CD4-positive, alpha-beta memory T cell (primary cell): ENCODE results near the gene CALML3. TPM values are rescaled to one million over a fixed set of nuclear protein-coding genes. Genes with fewer than 3 reads are reported as not detected.

ENCODE experiments used
- CTCF ChIA-PET: fragments of 350-600 bp; sonication (Branson Sonifier 250); formaldehyde crosslinking; loops from one replicate; lab custom pipeline; 2021; ENCODE audit warnings: inconsistent platforms; ENCODE audit not compliant: partially characterized antibody; lab: Charles Lee
- POLR2A ChIA-PET: fragments of 350-600 bp; sonication (Branson Sonifier 250); formaldehyde crosslinking; loops from one replicate; lab custom pipeline; 2021; ENCODE audit not compliant: partially characterized antibody; lab: Charles Lee
- DNase-seq, 5 donors: peaks; one replicate each; pipeline versions ENCODE4 v3.0.0 to v3.0.0-alpha.2; 2020 to 2022; ENCODE audit warnings: mixed read lengths in 1 of 5
- H3K27ac ChIP-seq: one replicate; pipeline ENCODE4 v1.7.0; 2013; ENCODE audit warnings: low read depth, low read length
- H3K27me3 ChIP-seq: 2 replicates; pipeline ENCODE4 v1.7.0; 2013; ENCODE audit warnings: mild to moderate bottlenecking, low read length, moderate library complexity; ENCODE audit not compliant: insufficient read depth
- H3K36me3 ChIP-seq: 2 replicates; pipeline ENCODE4 v1.7.0; 2013; ENCODE audit warnings: mild to moderate bottlenecking, low read length, moderate library complexity; ENCODE audit not compliant: insufficient read depth
- H3K4me1 ChIP-seq: 2 replicates; pipeline ENCODE4 v1.7.0; 2013; ENCODE audit warnings: mild to moderate bottlenecking, low read length, moderate library complexity; ENCODE audit not compliant: insufficient read depth
- H3K4me3 ChIP-seq, 2 donors: one replicate each; pipeline ENCODE4 v1.7.0; 2013; ENCODE audit warnings: low read length in 2 of 2, mild to moderate bottlenecking in 1 of 2
- H3K9me3 ChIP-seq, 2 donors: one replicate each; pipeline ENCODE4 v1.7.0; 2013; ENCODE audit warnings: low read length in 2 of 2, control low read depth in 1 of 2; ENCODE audit not compliant: control insufficient read depth in 1 of 2
- H3K27ac Mint-ChIP-seq, 7 donors: one replicate each; pipeline ENCODE4 v1.8.0; 2020 to 2021; ENCODE audit warnings: mixed read lengths in 7 of 7, mild to moderate bottlenecking in 6 of 7, inconsistent platforms in 3 of 7, moderate library complexity in 3 of 7
- H3K27me3 Mint-ChIP-seq, 2 donors: one replicate each; pipeline ENCODE4 v1.8.0; 2020 to 2021; ENCODE audit warnings: mixed read lengths in 2 of 2
- H3K36me3 Mint-ChIP-seq, 2 donors: one replicate each; pipeline ENCODE4 v1.8.0; 2020 to 2021; ENCODE audit warnings: mixed read lengths in 2 of 2, inconsistent platforms in 1 of 2, mild to moderate bottlenecking in 1 of 2
- H3K4me1 Mint-ChIP-seq, 4 donors: one replicate each; pipeline ENCODE4 v1.8.0; 2020 to 2021; ENCODE audit warnings: mixed read lengths in 4 of 4, mild to moderate bottlenecking in 1 of 4
- H3K4me3 Mint-ChIP-seq, 8 donors: one replicate each; pipeline ENCODE4 v1.8.0; 2020 to 2021; ENCODE audit warnings: mixed read lengths in 8 of 8, mild to moderate bottlenecking in 7 of 8, moderate library complexity in 6 of 8, inconsistent platforms in 3 of 8
- H3K9me3 Mint-ChIP-seq, 8 donors: one replicate each; pipeline ENCODE4 v1.8.0; 2020 to 2021; ENCODE audit warnings: mixed read lengths in 8 of 8, mild to moderate bottlenecking in 5 of 8, inconsistent platforms in 3 of 8, moderate library complexity in 1 of 8
- intact Hi-C: fragments of 100-400 bp; cut with micrococcal nuclease; formaldehyde crosslinking; loops from one replicate; pipeline ENCODE4 v1.15.1; 2023
- polyA plus RNA-seq, 2 donors: library from polyadenylated mRNA; unstranded; fragments of 300-500 nt; fragmentation: Illumina TruSeq; gene quantifications; one replicate each; pipeline ENCODE4 v1.2.3, GENCODE V29; 2021
- total RNA-seq, 2 experiments: library from RNA; stranded (reverse); gene quantifications; one replicate each; pipeline ENCODE4 v1.2.3, GENCODE V29; 2021

CALML3 gene
- total and polyA plus RNA-seq, 4 experiments from 2014 or later: not detected

- Mint-ChIP-seq H3K4me1 (peaks cover 3 to 6% (median 4%) of the 10 kb centered on the region in 4 donors), H3K36me3 (no peaks in the 10 kb centered on the region), H3K9me3 (no peaks in the 10 kb centered on the region), H3K27me3 (peaks cover 7 to 9% of the 10 kb centered on the region in 2 donors), H3K4me3 (no peak overlapping the region), H3K27ac (no peak overlapping the region)
- Histone ChIP-seq H3K4me3 (no peak overlapping the region), H3K36me3 (no peaks in the 10 kb centered on the region), H3K9me3 (no peaks in the 10 kb centered on the region), H3K4me1 (peaks cover 5% of the 10 kb centered on the region), H3K27ac (no peak overlapping the region), H3K27me3 (no peaks in the 10 kb centered on the region)
- ChIA-PET POLR2A (no interaction called here), CTCF (interaction anchor here (1.2 to 1.7 kb wide), 2 partner anchors 114 to 116 kb away, joined by 3 to 4 read pairs; no protein-coding TSS in a partner anchor)
- intact Hi-C loops: no loop called here
- no peak for DNase-seq
Measured at GRCh38 chr10:5508161-5508604, 16.6 kb upstream of the CALML3 start.

- Histone ChIP-seq H3K27me3 (no peaks in the 10 kb centered on the region), H3K9me3 (no peaks in the 10 kb centered on the region), H3K4me1 (peaks cover 6% of the 10 kb centered on the region), H3K27ac (no peak overlapping the region), H3K36me3 (no peaks in the 10 kb centered on the region), H3K4me3 (no peak overlapping the region)
- DNase-seq: no peak
- Mint-ChIP-seq H3K4me1 (peaks cover 6 to 11% (median 9%) of the 10 kb centered on the region in 4 donors), H3K4me3 (no peak overlapping the region), H3K27ac (no peak overlapping the region), H3K9me3 (no peaks in the 10 kb centered on the region), H3K36me3 (no peaks in the 10 kb centered on the region), H3K27me3 (peaks cover 8 to 10% of the 10 kb centered on the region in 2 donors)
- ChIA-PET POLR2A (no interaction called here), CTCF (interaction anchor here (1.2 to 1.7 kb wide), 2 partner anchors 114 to 115 kb away, joined by 3 to 4 read pairs; no protein-coding TSS in a partner anchor)
- intact Hi-C loops: no loop called here
Measured at GRCh38 chr10:5508786-5509185, 16.0 kb upstream of the CALML3 start.

GRCh38 chr10:5509236-5509635 is 15.5 kb upstream of the CALML3 start:
- H3K27me3 Mint-ChIP-seq: peaks cover 8 to 10% of the 10 kb centered on the region in 2 donors
- H3K9me3 Mint-ChIP-seq: no peaks in the 10 kb centered on the region
- peaks cover 6 to 11% (median 9%) of the 10 kb centered on the region in 4 donors for H3K4me1 Mint-ChIP-seq
- no peak overlapping the region for H3K4me3 Mint-ChIP-seq
- CTCF ChIA-PET: interaction anchor here (1.7 kb wide), 1 partner anchor 115 kb away, joined by 3 read pairs; no protein-coding TSS in a partner anchor
- intact Hi-C loops: no loop called here
- Histone ChIP-seq H3K36me3 (no peaks in the 10 kb centered on the region), H3K4me3 (no peak overlapping the region), H3K27ac (no peak overlapping the region), H3K27me3 (no peaks in the 10 kb centered on the region), H3K4me1 (peaks cover 6% of the 10 kb centered on the region), H3K9me3 (no peaks in the 10 kb centered on the region)
- no peaks in the 10 kb centered on the region for H3K36me3 Mint-ChIP-seq
- POLR2A ChIA-PET: no interaction called here
- H3K27ac Mint-ChIP-seq: no peak overlapping the region
- DNase-seq: no peak

- H3K4me1 ChIP-seq: peaks cover 6% of the 10 kb centered on the region
- no peak overlapping the region for H3K27ac Mint-ChIP-seq
- H3K4me1 Mint-ChIP-seq: peaks cover 6 to 11% (median 9%) of the 10 kb centered on the region in 4 donors
- H3K36me3 ChIP-seq: no peaks in the 10 kb centered on the region
- H3K27me3 ChIP-seq: no peaks in the 10 kb centered on the region
- H3K4me3 Mint-ChIP-seq: no peak overlapping the region
- H3K27me3 Mint-ChIP-seq: peaks cover 8 to 10% of the 10 kb centered on the region in 2 donors
- no peaks in the 10 kb centered on the region for H3K9me3 ChIP-seq
- no peaks in the 10 kb centered on the region for H3K36me3 Mint-ChIP-seq
- ChIA-PET CTCF (interaction anchor here (1.7 kb wide), 1 partner anchor 114 kb away, joined by 3 read pairs; no protein-coding TSS in a partner anchor), POLR2A (no interaction called here)
- no peaks in the 10 kb centered on the region for H3K9me3 Mint-ChIP-seq
- intact Hi-C loops: no loop called here
- no peak for DNase-seq
- H3K27ac ChIP-seq: no peak overlapping the region
- no peak overlapping the region for H3K4me3 ChIP-seq
Measured at GRCh38 chr10:5509691-5510090, 15.1 kb upstream of the CALML3 start.

- H3K4me3 Mint-ChIP-seq: no peak overlapping the region
- no peaks in the 10 kb centered on the region for H3K36me3 ChIP-seq
- no peak for DNase-seq
- ChIA-PET CTCF (interaction anchor here (0.8 to 1.8 kb wide), 2 partner anchors 9 to 120 kb away, joined by 3 read pairs; no protein-coding TSS in a partner anchor), POLR2A (no interaction called here)
- intact Hi-C loops: no loop called here
- H3K4me1 Mint-ChIP-seq: peaks cover 6 to 11% (median 9%) of the 10 kb centered on the region in 4 donors
- H3K27me3 ChIP-seq: no peaks in the 10 kb centered on the region
- H3K36me3 Mint-ChIP-seq: no peaks in the 10 kb centered on the region
- H3K9me3 ChIP-seq: no peaks in the 10 kb centered on the region
- no peak overlapping the region for H3K27ac ChIP-seq
- no peak overlapping the region for H3K27ac Mint-ChIP-seq
- H3K4me3 ChIP-seq: no peak overlapping the region
- H3K9me3 Mint-ChIP-seq: no peaks in the 10 kb centered on the region
- peaks cover 7 to 8% of the 10 kb centered on the region in 2 donors for H3K27me3 Mint-ChIP-seq
- H3K4me1 ChIP-seq: peaks cover 6% of the 10 kb centered on the region
Measured at GRCh38 chr10:5510281-5511072, 14.3 kb upstream of the CALML3 start.

- Mint-ChIP-seq H3K27me3 (peaks cover 7 to 8% of the 10 kb centered on the region in 2 donors), H3K36me3 (no peaks in the 10 kb centered on the region), H3K4me3 (no peak overlapping the region), H3K4me1 (peaks cover 6 to 11% (median 9%) of the 10 kb centered on the region in 4 donors), H3K27ac (no peak overlapping the region), H3K9me3 (no peaks in the 10 kb centered on the region)
- Histone ChIP-seq H3K27ac (no peak overlapping the region), H3K9me3 (no peaks in the 10 kb centered on the region), H3K4me3 (no peak overlapping the region), H3K27me3 (no peaks in the 10 kb centered on the region), H3K4me1 (peaks cover 6% of the 10 kb centered on the region), H3K36me3 (no peaks in the 10 kb centered on the region)
- ChIA-PET CTCF (interaction anchor here (1.8 kb wide), 1 partner anchor 10 kb away, joined by 3 read pairs; no protein-coding TSS in a partner anchor), POLR2A (no interaction called here)
- intact Hi-C loops: no loop called here
- DNase-seq: no peak
Measured at GRCh38 chr10:5511231-5511884, 13.4 kb upstream of the CALML3 start.

GRCh38 chr10:5511885-5512280 is 12.9 kb upstream of the CALML3 start:
- Histone ChIP-seq H3K27ac (no peak overlapping the region), H3K27me3 (no peaks in the 10 kb centered on the region), H3K4me1 (peaks cover 6% of the 10 kb centered on the region), H3K4me3 (no peak overlapping the region), H3K9me3 (no peaks in the 10 kb centered on the region), H3K36me3 (no peaks in the 10 kb centered on the region)
- Mint-ChIP-seq H3K27me3 (peaks cover 5 to 8% of the 10 kb centered on the region in 2 donors), H3K9me3 (no peaks in the 10 kb centered on the region), H3K4me1 (peaks cover 6 to 11% (median 9%) of the 10 kb centered on the region in 4 donors), H3K36me3 (no peaks in the 10 kb centered on the region), H3K27ac (no peak overlapping the region), H3K4me3 (no peak overlapping the region)
- no peak for DNase-seq
- intact Hi-C loops: no loop called here
- ChIA-PET CTCF (interaction anchor here (1.8 kb wide), 1 partner anchor 10 kb away, joined by 3 read pairs; no protein-coding TSS in a partner anchor), POLR2A (no interaction called here)
